HepG2 (cell line): Measurements from ENCODE around the gene HS6ST1. TPM values are rescaled to one million over a fixed set of nuclear protein-coding genes. Genes with fewer than 3 reads are reported as not detected.

Source experiments
- ATAC-seq: fragments of 200-7000 bp; cut with Tn5 transposase; 3 replicates; pipeline ENCODE4 v1.9.1; 2020; ENCODE audit warnings: mild to moderate bottlenecking, moderate library complexity
- BruUV-seq: library from RNA; stranded (reverse); fragments of 400-500 nt; replicated peaks from 2 replicates; lab custom pipeline; 2021; lab: Mats Ljungman, UMichigan
- CTCF ChIA-PET: fragments of 300-600 bp; formaldehyde crosslinking; extraction: SDS; loops from one replicate; lab custom pipeline; 2021; ENCODE audit warnings: low total read pairs, inconsistent platforms, low intra/inter-chr PET ratio; lab: Yijun Ruan, JAX
- POLR2A ChIA-PET: fragments of 350-600 bp; sonication (Branson Sonifier 250); formaldehyde crosslinking; loops from one replicate; lab custom pipeline; 2020; ENCODE audit warnings: antibody characterized with exemption, inconsistent platforms; lab: Yijun Ruan, JAX
- DNase-seq: peaks from one replicate; pipeline ENCODE4 v3.0.0-alpha.2; 2015; ENCODE audit warnings: low spot score
- FAIRE-seq: peaks from 3 replicates; lab custom pipeline; 2011; peaks lifted over from hg19 to GRCh38; lab: Jason Lieb, UNC
- H2AFZ ChIP-seq: one replicate; pipeline ENCODE4 v1.6.1; 2011; ENCODE audit warnings: low read length, inconsistent platforms
- H3K27ac ChIP-seq: fragments of 300-600 bp; 3 replicates; pipeline ENCODE4 v1.8.0; 2011; ENCODE audit warnings: mixed run types, mild to moderate bottlenecking, mixed read lengths, low read length, inconsistent platforms; ENCODE audit not compliant: insufficient read depth; ENCODE audit errors: extremely low read length
- H3K27me3 ChIP-seq, 2 experiments: fragments of 200-600 bp in 1 of 2; 2 replicates in 1 of 2; 3 replicates in 1 of 2; pipeline versions ENCODE4 v1.6.0 to v1.8.0; 2011; ENCODE audit warnings: low read length in 2 of 2, mild to moderate bottlenecking in 2 of 2, moderate library complexity in 2 of 2, inconsistent platforms in 1 of 2; ENCODE audit not compliant: insufficient read depth in 2 of 2, control insufficient read depth in 1 of 2
- H3K36me3 ChIP-seq, 2 experiments: fragments of 200-600 bp in 1 of 2; replicated peaks in 1 of 2; 2 replicates in 1 of 2; 3 replicates in 1 of 2; pipeline versions ENCODE4 v1.5.1 to v1.8.0; 2011; ENCODE audit warnings: low read length in 2 of 2, inconsistent platforms in 1 of 2; ENCODE audit not compliant: insufficient read depth in 2 of 2, control insufficient read depth in 1 of 2
- H3K4me1 ChIP-seq: 2 replicates; pipeline ENCODE4 v1.5.1; 2012; ENCODE audit warnings: low read length, inconsistent platforms; ENCODE audit not compliant: insufficient read depth
- H3K4me2 ChIP-seq: 2 replicates; pipeline ENCODE4 v1.6.0; 2011; ENCODE audit warnings: low read depth, low read length, inconsistent platforms
- H3K4me3 ChIP-seq, 3 experiments: fragments of 200-600 bp in 1 of 3; sonication (generic), shearing (Covaris generic) in 1 of 3; replicated peaks in 1 of 3; 2 replicates each; pipeline ENCODE4 v1.5.1; 2011 to 2016; ENCODE audit warnings: low read length in 3 of 3, inconsistent platforms in 2 of 3, low read depth in 2 of 3, mild to moderate bottlenecking in 2 of 3, control low read depth in 1 of 3, mixed read lengths in 1 of 3; ENCODE audit not compliant: insufficient read depth in 1 of 3
- H3K79me2 ChIP-seq: one replicate; pipeline ENCODE4 v1.6.1; 2011; ENCODE audit warnings: low read length, inconsistent platforms; ENCODE audit not compliant: insufficient read depth
- H3K9ac ChIP-seq: 2 replicates; pipeline ENCODE4 v1.6.0; 2011; ENCODE audit warnings: mild to moderate bottlenecking, low read depth, low read length, inconsistent platforms; ENCODE audit not compliant: insufficient read depth
- H3K9me3 ChIP-seq: 2 replicates; pipeline ENCODE4 v1.5.1; 2012; ENCODE audit warnings: mild to moderate bottlenecking, low read length
- H4K20me1 ChIP-seq: 2 replicates; pipeline ENCODE4 v1.6.0; 2011; ENCODE audit warnings: inconsistent platforms, mild to moderate bottlenecking, low read length, moderate library complexity; ENCODE audit not compliant: insufficient read depth
- AGO2 ChIP-seq: fragments of 200-400 bp; formaldehyde crosslinking; optimal IDR thresholded peaks from 2 replicates; pipeline ENCODE3; 2017; ENCODE audit warnings: mild to moderate bottlenecking, low read depth, low read length, moderate library complexity
- HNRNPL ChIP-seq: fragments of 200-400 bp; formaldehyde crosslinking; IDR thresholded peaks from 2 replicates; pipeline ENCODE4 v1.6.1; 2017; ENCODE audit warnings: mild to moderate bottlenecking, low read depth, low read length
- JUND ChIP-seq: sonication (generic); formaldehyde crosslinking; IDR thresholded peaks from 2 replicates; pipeline ENCODE4 v1.8.0; 2022; ENCODE audit warnings: mild to moderate bottlenecking, missing genetic modification reagents
- POLR2G ChIP-seq: fragments of 200-400 bp; formaldehyde crosslinking; IDR thresholded peaks from 2 replicates; pipeline ENCODE4 v1.6.1; 2018; ENCODE audit warnings: mild to moderate bottlenecking, low read depth, low read length, moderate library complexity
- ZBTB38 ChIP-seq: sonication (generic); formaldehyde crosslinking; IDR thresholded peaks from 2 replicates; pipeline ENCODE4 v1.5.1; 2020; ENCODE audit warnings: mild to moderate bottlenecking, missing genetic modification reagents
- ZNF274 ChIP-seq: sonication (generic); formaldehyde crosslinking; IDR thresholded peaks from 2 replicates; pipeline ENCODE4 v1.5.1; 2020; ENCODE audit warnings: mild to moderate bottlenecking, missing genetic modification reagents
- ZNF367 ChIP-seq: sonication (generic); formaldehyde crosslinking; IDR thresholded peaks from 2 replicates; pipeline ENCODE4 v1.4.0; 2020; ENCODE audit warnings: missing genetic modification reagents, borderline replicate concordance
- ZNF552 ChIP-seq: sonication (generic); formaldehyde crosslinking; IDR thresholded peaks from 2 replicates; pipeline ENCODE4 v1.9.0; 2022; ENCODE audit warnings: missing genetic modification reagents, mild to moderate bottlenecking, borderline replicate concordance
- ZNF749 ChIP-seq: sonication (generic); formaldehyde crosslinking; IDR thresholded peaks from 2 replicates; pipeline ENCODE4 v1.8.0; 2022; ENCODE audit warnings: mild to moderate bottlenecking, missing genetic modification reagents, moderate library complexity, borderline replicate concordance
- WGBS: methylation state at CpG from one replicate; pipeline ENCODE4 v1.1.6; 2017; ENCODE audit warnings: low lambda C conversion rate; 5-methylcytosine and 5-hydroxymethylcytosine counted together
- in situ Hi-C: cut with HindIII; loops from 2 replicates; pipeline ENCODE4 v1.10.0; 2017; ENCODE audit warnings: low pct_unique_long_range_greater_than_20kb; ENCODE audit not compliant: extremely low pct_ligation_motif_present
- intact Hi-C: fragments of 100-400 bp; cut with micrococcal nuclease; formaldehyde crosslinking; loops from one replicate; pipeline ENCODE4 v1.10.0; 2022; ENCODE audit not compliant: unreplicated experiment
- polyA plus RNA-seq, 8 experiments: library from polyadenylated mRNA; depleted of rRNA in 3 of 8; stranded (reverse) in 7 of 8; unstranded in 1 of 8; fragments of >200 nt; fragmentation: Illumina TruSeq in 4 of 8; extraction: Trizol in 4 of 8; gene quantifications; 2 replicates each; pipeline versions ENCODE4 v1.2.1 to v1.2.3, GENCODE V29; 2011 to 2016; ENCODE audit warnings: low read depth in 4 of 8, missing spikeins in 1 of 8, mixed read lengths in 1 of 8; ENCODE audit not compliant: insufficient read depth in 1 of 8
- total RNA-seq, 5 experiments: library from RNA; depleted of rRNA; stranded (reverse); fragments of >200 nt; fragmentation: Illumina TruSeq; extraction: Trizol; gene quantifications; 2 replicates each; pipeline ENCODE4 v1.2.3, GENCODE V29; 2016; ENCODE audit warnings: low read depth in 1 of 5
- TF ChIP-seq, protein P1 (sequence below): sonication (generic); formaldehyde crosslinking; IDR thresholded peaks from 2 replicates; pipeline ENCODE4 v1.5.1; 2020; ENCODE audit warnings: mild to moderate bottlenecking, missing genetic modification reagents, moderate library complexity
- TF ChIP-seq, protein P2 (sequence below): IDR thresholded peaks from 2 replicates; pipeline ENCODE4 v1.6.1; 2016; ENCODE audit warnings: low read depth, missing genetic modification reagents, missing compliant biosample characterization

The HS6ST1 gene
- total and polyA plus RNA-seq, 2 of the 13 experiments (the other 11 are each of a cell fraction or from before 2014, with no cell fraction given): 34.5 to 84.6 TPM

DNA sequence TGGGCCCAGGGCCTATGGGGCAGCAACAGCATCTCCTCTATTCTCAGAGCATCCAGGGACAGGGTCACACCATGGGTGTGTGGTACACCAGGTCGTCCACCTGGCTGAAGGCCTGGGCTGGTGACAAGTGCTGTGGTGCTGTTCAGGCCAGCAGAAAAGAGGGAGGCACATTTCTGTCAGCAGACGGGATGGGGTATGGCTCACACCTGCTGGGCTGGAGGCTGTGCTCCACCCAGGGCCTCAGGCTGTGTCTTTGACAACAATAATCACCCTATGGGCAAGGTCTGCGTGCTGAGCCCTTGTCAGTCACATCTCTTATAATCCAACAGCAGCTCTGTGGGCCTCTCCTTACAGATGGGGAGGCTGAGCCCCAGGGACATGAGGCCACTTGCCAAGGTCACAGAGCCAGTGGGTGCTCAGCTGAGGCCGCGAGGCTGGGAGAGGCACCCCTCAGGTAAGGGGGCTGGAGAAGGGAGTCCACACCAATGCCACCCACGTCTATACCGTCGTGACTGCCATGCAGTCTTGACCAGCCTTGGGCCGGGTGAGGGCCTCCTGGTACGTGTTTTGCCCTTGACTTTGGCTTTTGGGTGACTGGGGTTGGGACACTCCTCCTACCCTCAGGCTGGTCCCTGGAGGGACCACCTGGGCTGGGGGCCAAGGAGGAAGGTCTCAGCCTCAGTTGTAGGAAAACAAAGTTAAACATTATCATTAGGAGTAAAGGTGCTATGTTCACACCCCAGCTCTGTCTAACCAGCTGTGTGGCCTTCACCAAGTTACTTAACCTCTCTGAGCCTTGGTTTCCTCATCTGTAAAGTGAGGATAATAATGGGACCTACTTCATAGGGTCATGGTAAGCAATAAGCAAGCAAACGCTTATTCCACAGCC lies 5.6 kb upstream of the HS6ST1 start (continued):
- peak; percentile 43 for TF ChIP-seq AGO2
- no peak for TF ChIP-seq ZNF367 (CRISPR knock-in tag)
- no peak for TF ChIP-seq ZNF552 (CRISPR knock-in tag)
- TF ChIP-seq JUND (CRISPR knock-in tag): no peak
- TF ChIP-seq, all 625 proteins: peak for 10

- H3K9ac ChIP-seq: no peak overlapping the region
- DNase-seq (no peak), ATAC-seq (no peak), FAIRE-seq (no peak)
- no peaks in the 10 kb centered on the region for H3K36me3 ChIP-seq
- H3K27ac ChIP-seq: no peak overlapping the region
- H3K79me2 ChIP-seq: no peaks in the 10 kb centered on the region
- peaks cover 62% of the 10 kb centered on the region for H3K4me1 ChIP-seq
- peak overlapping the region; percentile 1; the same call in 1 of the 2 replicates for H3K4me2 ChIP-seq
- no peak overlapping the region for H3K4me3 ChIP-seq
- no peaks in the 10 kb centered on the region for H3K27me3 ChIP-seq
- intact Hi-C loops: loop anchor here (5.0 kb wide), 3 partner anchors 64 to 434 kb away; no protein-coding TSS in a partner anchor
- H2AFZ ChIP-seq: no peak overlapping the region
- 66% methylated on average over 8 of the region's 8 CpGs for WGBS
- no TSS peak for BruUV-seq
- H3K9me3 ChIP-seq: no peaks in the 10 kb centered on the region
- no peaks in the 10 kb centered on the region for H4K20me1 ChIP-seq
- ChIA-PET POLR2A (interaction anchor here (0.7 to 1.4 kb wide), 3 partner anchors 14 to 153 kb away, joined by 3 read pairs; no protein-coding TSS in a partner anchor), CTCF (no interaction called here)
- in situ Hi-C loops: no loop called here
- TF ChIP-seq HNRNPL (0 out of 2 replicates have a peak, but pooled peaks have one; percentile 6), ZNF274 (CRISPR knock-in tag) (0 out of 2 replicates have a peak, but pooled peaks have one; percentile 17), ZNF749 (CRISPR knock-in tag) (0 out of 2 replicates have a peak, but pooled peaks have one; percentile 20), ZBTB38 (CRISPR knock-in tag) (peak; percentile 21; the same call in 1 of the 2 replicates), POLR2G (peak; percentile 31; the same call in 1 of the 2 replicates)
- TF ChIP-seq, protein P1, sequence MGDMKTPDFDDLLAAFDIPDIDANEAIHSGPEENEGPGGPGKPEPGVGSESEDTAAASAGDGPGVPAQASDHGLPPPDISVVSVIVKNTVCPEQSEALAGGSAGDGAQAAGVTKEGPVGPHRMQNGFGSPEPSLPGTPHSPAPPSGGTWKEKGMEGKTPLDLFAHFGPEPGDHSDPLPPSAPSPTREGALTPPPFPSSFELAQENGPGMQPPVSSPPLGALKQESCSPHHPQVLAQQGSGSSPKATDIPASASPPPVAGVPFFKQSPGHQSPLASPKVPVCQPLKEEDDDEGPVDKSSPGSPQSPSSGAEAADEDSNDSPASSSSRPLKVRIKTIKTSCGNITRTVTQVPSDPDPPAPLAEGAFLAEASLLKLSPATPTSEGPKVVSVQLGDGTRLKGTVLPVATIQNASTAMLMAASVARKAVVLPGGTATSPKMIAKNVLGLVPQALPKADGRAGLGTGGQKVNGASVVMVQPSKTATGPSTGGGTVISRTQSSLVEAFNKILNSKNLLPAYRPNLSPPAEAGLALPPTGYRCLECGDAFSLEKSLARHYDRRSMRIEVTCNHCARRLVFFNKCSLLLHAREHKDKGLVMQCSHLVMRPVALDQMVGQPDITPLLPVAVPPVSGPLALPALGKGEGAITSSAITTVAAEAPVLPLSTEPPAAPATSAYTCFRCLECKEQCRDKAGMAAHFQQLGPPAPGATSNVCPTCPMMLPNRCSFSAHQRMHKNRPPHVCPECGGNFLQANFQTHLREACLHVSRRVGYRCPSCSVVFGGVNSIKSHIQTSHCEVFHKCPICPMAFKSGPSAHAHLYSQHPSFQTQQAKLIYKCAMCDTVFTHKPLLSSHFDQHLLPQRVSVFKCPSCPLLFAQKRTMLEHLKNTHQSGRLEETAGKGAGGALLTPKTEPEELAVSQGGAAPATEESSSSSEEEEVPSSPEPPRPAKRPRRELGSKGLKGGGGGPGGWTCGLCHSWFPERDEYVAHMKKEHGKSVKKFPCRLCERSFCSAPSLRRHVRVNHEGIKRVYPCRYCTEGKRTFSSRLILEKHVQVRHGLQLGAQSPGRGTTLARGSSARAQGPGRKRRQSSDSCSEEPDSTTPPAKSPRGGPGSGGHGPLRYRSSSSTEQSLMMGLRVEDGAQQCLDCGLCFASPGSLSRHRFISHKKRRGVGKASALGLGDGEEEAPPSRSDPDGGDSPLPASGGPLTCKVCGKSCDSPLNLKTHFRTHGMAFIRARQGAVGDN (CRISPR knock-in tag): peak; percentile 31; the same call in 1 of the 2 replicates
- TF ChIP-seq, protein P2, sequence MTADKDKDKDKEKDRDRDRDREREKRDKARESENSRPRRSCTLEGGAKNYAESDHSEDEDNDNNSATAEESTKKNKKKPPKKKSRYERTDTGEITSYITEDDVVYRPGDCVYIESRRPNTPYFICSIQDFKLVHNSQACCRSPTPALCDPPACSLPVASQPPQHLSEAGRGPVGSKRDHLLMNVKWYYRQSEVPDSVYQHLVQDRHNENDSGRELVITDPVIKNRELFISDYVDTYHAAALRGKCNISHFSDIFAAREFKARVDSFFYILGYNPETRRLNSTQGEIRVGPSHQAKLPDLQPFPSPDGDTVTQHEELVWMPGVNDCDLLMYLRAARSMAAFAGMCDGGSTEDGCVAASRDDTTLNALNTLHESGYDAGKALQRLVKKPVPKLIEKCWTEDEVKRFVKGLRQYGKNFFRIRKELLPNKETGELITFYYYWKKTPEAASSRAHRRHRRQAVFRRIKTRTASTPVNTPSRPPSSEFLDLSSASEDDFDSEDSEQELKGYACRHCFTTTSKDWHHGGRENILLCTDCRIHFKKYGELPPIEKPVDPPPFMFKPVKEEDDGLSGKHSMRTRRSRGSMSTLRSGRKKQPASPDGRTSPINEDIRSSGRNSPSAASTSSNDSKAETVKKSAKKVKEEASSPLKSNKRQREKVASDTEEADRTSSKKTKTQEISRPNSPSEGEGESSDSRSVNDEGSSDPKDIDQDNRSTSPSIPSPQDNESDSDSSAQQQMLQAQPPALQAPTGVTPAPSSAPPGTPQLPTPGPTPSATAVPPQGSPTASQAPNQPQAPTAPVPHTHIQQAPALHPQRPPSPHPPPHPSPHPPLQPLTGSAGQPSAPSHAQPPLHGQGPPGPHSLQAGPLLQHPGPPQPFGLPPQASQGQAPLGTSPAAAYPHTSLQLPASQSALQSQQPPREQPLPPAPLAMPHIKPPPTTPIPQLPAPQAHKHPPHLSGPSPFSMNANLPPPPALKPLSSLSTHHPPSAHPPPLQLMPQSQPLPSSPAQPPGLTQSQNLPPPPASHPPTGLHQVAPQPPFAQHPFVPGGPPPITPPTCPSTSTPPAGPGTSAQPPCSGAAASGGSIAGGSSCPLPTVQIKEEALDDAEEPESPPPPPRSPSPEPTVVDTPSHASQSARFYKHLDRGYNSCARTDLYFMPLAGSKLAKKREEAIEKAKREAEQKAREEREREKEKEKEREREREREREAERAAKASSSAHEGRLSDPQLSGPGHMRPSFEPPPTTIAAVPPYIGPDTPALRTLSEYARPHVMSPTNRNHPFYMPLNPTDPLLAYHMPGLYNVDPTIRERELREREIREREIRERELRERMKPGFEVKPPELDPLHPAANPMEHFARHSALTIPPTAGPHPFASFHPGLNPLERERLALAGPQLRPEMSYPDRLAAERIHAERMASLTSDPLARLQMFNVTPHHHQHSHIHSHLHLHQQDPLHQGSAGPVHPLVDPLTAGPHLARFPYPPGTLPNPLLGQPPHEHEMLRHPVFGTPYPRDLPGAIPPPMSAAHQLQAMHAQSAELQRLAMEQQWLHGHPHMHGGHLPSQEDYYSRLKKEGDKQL (CRISPR knock-in tag): no peak
Observed at GRCh38 chr2:128323555-128323931, 4.9 kb upstream of the HS6ST1 start.
